ENCODE results near the gene ADISSP. TPM values are rescaled to one million over a fixed set of nuclear protein-coding genes. Genes with fewer than 3 reads are reported as not detected.

Gene ADISSP
- total and polyA plus RNA-seq, 2 of the 8 experiments (the other 6 are each of a cell fraction or from before 2014, with no cell fraction given) = 111 to 141 TPM

DNA sequence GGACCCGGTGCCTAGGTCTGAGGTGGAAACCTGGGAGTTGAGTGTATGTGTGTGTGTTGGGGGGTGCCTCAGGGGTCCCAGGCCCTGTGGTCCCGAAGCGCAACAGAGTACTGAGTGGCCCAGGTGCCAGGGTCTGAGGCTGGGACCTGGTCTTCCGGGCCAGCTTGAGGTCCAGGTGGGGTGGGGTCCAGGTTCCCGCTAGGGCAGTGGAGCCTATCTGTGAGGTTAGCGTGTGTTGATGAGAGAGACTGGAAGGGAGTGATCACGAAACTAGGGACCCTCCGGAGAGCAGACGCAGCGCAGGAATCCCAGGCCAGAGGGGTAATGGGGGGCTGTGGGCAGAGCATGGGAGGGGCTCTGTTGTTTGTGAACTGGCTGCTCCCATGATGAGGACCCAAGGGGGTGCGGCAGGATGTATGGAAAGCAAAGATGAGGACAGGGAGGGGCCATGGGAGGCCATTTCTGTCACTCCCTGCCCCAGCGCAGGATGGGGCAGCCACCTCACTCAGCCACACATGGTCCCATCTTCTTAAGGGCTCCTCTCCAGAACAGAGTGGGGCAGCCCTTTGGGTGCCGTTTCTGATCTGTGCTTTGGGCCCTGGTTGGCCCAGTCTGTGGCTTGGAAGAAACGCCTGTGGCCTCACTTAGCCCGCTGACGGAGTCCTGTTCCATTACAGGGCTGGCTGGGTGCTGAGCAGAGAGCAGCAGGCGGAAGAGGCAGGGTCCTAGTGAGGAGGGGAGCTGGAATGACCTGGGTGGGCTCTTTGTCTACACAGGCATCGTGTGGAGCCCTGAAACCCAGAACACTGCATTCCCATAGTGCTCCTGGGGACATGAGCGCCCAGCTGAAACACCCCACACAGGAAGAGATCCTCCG, 34.2 kb downstream of the ADISSP start:
- no peak overlapping the region for H3K23ac ChIP-seq (ENCODE audit: insufficient read length)
- H3K9me3 ChIP-seq (ENCODE audit: insufficient read depth in 2 of 2, low read depth in 1 of 2, low read length in 1 of 2) = no peaks in the 10 kb centered on the region
- no peak overlapping the region for H2BK120ac ChIP-seq (replicated peaks; ENCODE audit: low read depth, low read length)
- H3K27me3 ChIP-seq (replicated peaks in 1 of 4; ENCODE audit: control insufficient read depth in 3 of 4, extremely low read depth in 1 of 4, insufficient read depth in 3 of 4, low read length in 3 of 4) = peaks cover 1 to 26% (median 20%) of the 10 kb centered on the region in 4 experiments; a peak in 6 of 7 replicates
- H3K9ac ChIP-seq (replicated peaks in 1 of 4; ENCODE audit: extremely low read depth in 1 of 4, low read depth in 3 of 4, low read length in 3 of 4) = peak overlapping the region in 2 of 4 experiments; percentile 29 to 32; a peak in 2 of 7 replicates
- 88% methylated on average over 17 of the region's 20 CpGs; no CpG with 5 or more reads in 1 of the 2 experiments for WGBS, 2 experiments (ENCODE audit: extremely low coverage in 1 of 2, insufficient coverage in 1 of 2, insufficient read length in 1 of 2, insufficient replicate concordance in 2 of 2, low coverage in 1 of 2, low lambda C conversion rate in 2 of 2, missing lambda C conversion rate in 1 of 2)
- H2BK12ac ChIP-seq (ENCODE audit: low read depth, low read length) = peak overlapping the region; percentile 80; the same call in 1 of the 2 replicates
- 0 out of 2 replicates have a peak overlapping the region, but pooled peaks have one; percentile 48 for H2BK20ac ChIP-seq (ENCODE audit: low read length)
- no peak for TF ChIP-seq RXRA (IDR thresholded peaks at IDR 0.05; ENCODE audit: insufficient read depth, low read depth, low read length)
- no peak for TF ChIP-seq FOSL1 (IDR thresholded peaks at IDR 0.05; ENCODE audit: insufficient read depth, low read depth, low read length)
- no peak for TF ChIP-seq CBX8 (IDR thresholded peaks at IDR 0.05; ENCODE audit: borderline replicate concordance, low read depth, low read length)
- no peak for TF ChIP-seq SIN3A (conservative IDR thresholded peaks at IDR 0.05 in 1 of 2, IDR thresholded peaks at IDR 0.05 in 1 of 2; ENCODE audit: low read depth in 1 of 2, low read length in 2 of 2)
- no peak for TF ChIP-seq ATF2 (IDR thresholded peaks at IDR 0.05; ENCODE audit: low read length)
- TF ChIP-seq KDM1A (IDR thresholded peaks at IDR 0.05; ENCODE audit: borderline replicate concordance, low read length) = no peak
- no peak for TF ChIP-seq EGR1 (IDR thresholded peaks at IDR 0.05; ENCODE audit: borderline replicate concordance, low read depth, low read length)
- H4K91ac ChIP-seq (replicated peaks; ENCODE audit: insufficient read length, low read length) = peak overlapping the region; percentile 72
- no peak for DNase-seq (ENCODE audit: low read depth in 1 of 2, low spot score in 2 of 2)
- H3K23me2 ChIP-seq (ENCODE audit: low read depth, low read length) = 0 out of 2 replicates have a peak, but pooled peaks cover 3% of the 10 kb centered on the region
- peak overlapping the region; percentile 88 for H3K4ac ChIP-seq (replicated peaks; ENCODE audit: insufficient read length, low read depth, low read length)
- peaks cover 0 to 19% (median 15%) of the 10 kb centered on the region in 4 experiments; a peak in 5 of 7 replicates for H3K4me1 ChIP-seq (replicated peaks in 1 of 4; ENCODE audit: control insufficient read depth in 3 of 4, insufficient read depth in 4 of 4, low read length in 3 of 4)
- no peak overlapping the region; the same call in 1 of the 2 replicates for H2BK5ac ChIP-seq (ENCODE audit: low read depth, low read length)
- no peak for FAIRE-seq
- H4K20me1 ChIP-seq (replicated peaks in 1 of 2; ENCODE audit: control insufficient read depth in 1 of 2, insufficient read depth in 2 of 2, low read length in 2 of 2) = peaks cover 0 to 2% of the 10 kb centered on the region in 2 experiments
- no peaks in the 10 kb centered on the region for H3K36me3 ChIP-seq (ENCODE audit: control insufficient read depth in 2 of 4, insufficient read depth in 4 of 4, low read length in 3 of 4)
- H3K4me2 ChIP-seq (ENCODE audit: insufficient read depth in 1 of 2, low read depth in 2 of 2, low read length in 2 of 2) = peak overlapping the region; percentile 64 to 77
- H2AK5ac ChIP-seq (ENCODE audit: low read depth, low read length) = 0 out of 2 replicates have a peak overlapping the region, but pooled peaks have one; percentile 8
- CTCF ChIA-PET (ENCODE audit: partially characterized antibody) = interaction anchor here (0.9 to 17.6 kb wide), 6 partner anchors 17 to 61 kb away, joined by 3 to 221 read pairs (median 13); partner anchors contain the start of genes SIGLEC1 and SPEF1
- peak overlapping the region; percentile 87 for H4K8ac ChIP-seq (ENCODE audit: extremely low read depth, insufficient read depth, low read length)
- H3K18ac ChIP-seq (ENCODE audit: extremely low read depth, low read length) = peak overlapping the region; percentile 93; the same call in 1 of the 2 replicates
- H3K4me3 ChIP-seq (ENCODE audit: extremely low read depth in 1 of 4, insufficient read depth in 2 of 4, low read depth in 3 of 4, low read length in 4 of 4) = peak overlapping the region; percentile 33 to 59 (median 41)
- peak overlapping the region; percentile 17; the same call in 1 of the 2 replicates for H2AFZ ChIP-seq (ENCODE audit: low read length)
- 0 out of 2 replicates have a peak overlapping the region, but pooled peaks have one; percentile 97 for H2BK15ac ChIP-seq (ENCODE audit: low read length)
- no peak overlapping the region for H3K56ac ChIP-seq (replicated peaks; ENCODE audit: insufficient read length, low read depth, low read length)
- POLR2A ChIA-PET (ENCODE audit: partially characterized antibody) = interaction anchor here (1.0 to 3.0 kb wide), 4 partner anchors 11 to 15 kb away, joined by 3 to 13 read pairs (median 4); no protein-coding TSS in a partner anchor
- H3K27ac ChIP-seq (ENCODE audit: low read depth, low read length) = no peak overlapping the region
- H3K79me2 ChIP-seq (ENCODE audit: control insufficient read depth in 1 of 2, insufficient read depth in 2 of 2, low read length in 2 of 2) = no peaks in the 10 kb centered on the region
- no peaks in the 10 kb centered on the region for H3K79me1 ChIP-seq (ENCODE audit: low read depth, low read length)
- H4K5ac ChIP-seq (ENCODE audit: insufficient read length, low read depth, low read length) = peak overlapping the region; percentile 3
- no peak overlapping the region for H3K14ac ChIP-seq (ENCODE audit: insufficient read length)
